Measurements from ENCODE around the gene MNT. TPM values are rescaled to one million over a fixed set of nuclear protein-coding genes. Genes with fewer than 3 reads are reported as not detected.
"Not testable (repeated sequence)": the region's sequence is repeated elsewhere in the genome, so short reads cannot be mapped to it uniquely, and the experiment has no call there.

MNT gene, protein sequence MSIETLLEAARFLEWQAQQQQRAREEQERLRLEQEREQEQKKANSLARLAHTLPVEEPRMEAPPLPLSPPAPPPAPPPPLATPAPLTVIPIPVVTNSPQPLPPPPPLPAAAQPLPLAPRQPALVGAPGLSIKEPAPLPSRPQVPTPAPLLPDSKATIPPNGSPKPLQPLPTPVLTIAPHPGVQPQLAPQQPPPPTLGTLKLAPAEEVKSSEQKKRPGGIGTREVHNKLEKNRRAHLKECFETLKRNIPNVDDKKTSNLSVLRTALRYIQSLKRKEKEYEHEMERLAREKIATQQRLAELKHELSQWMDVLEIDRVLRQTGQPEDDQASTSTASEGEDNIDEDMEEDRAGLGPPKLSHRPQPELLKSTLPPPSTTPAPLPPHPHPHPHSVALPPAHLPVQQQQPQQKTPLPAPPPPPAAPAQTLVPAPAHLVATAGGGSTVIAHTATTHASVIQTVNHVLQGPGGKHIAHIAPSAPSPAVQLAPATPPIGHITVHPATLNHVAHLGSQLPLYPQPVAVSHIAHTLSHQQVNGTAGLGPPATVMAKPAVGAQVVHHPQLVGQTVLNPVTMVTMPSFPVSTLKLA
- total RNA-seq: 10.5 TPM

DNA sequence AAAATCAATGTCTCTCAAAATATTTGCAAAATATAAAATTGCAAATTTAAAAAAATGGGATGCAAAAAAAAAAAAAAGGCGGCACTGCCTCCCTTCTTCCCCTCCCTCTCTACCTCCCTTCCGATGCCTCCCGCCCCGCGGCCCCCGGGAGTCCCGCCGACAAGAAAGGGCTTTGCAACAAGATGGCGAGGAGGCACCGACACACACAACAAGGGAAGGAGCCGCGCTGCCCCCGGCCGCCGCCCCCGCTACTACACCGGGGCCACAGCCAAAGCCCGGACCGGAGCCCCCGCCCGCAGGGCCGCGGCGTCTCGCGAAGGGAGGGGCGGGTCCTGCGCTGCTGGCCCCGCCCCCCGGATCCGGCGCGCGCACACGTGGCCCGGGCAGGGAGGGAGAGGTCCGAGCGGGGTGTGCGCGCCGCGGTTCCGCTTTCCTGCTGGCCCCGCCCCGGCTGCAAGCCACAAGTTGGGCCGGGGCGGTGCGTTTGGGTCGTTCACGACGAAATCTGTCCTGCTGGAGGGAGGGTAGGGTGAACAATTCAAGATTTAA is at the start of gene MNT:
Gene MNT (minus strand): TSS at position 184 of the 549 bp plus-strand sequence. CDS start 348 bp downstream, outside the sequence.
- peak; percentile 99 for DNase-seq

DNA sequence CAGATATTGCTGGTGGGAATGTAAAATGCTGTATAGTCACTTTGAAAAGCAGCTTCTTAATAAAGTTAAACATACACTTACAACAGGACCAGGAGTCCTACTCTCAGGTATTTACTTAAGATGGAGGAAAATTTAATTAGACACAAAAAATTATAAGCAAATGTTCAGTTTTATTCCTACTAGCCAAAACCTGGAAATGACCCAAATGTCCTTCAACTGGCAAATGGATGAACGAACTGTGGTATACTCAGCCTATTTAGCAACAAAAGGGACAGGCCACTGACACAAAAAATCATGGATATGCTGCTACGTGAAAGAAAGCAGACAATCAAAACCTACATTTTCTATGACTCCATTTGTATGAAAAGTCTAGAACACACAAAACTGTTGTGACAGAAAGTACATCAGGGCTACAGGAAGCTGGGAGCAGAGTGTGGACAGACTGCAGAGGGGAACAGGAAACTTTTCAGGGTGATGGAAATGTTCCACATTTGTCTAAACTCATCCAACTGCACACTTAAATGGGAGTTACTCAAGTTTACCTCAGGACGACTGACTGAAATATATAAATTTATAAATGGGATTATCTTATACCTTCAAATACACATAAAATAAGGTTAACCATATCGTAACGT is 49.3 kb upstream of the MNT start:
- DNase-seq: no peak

DNA sequence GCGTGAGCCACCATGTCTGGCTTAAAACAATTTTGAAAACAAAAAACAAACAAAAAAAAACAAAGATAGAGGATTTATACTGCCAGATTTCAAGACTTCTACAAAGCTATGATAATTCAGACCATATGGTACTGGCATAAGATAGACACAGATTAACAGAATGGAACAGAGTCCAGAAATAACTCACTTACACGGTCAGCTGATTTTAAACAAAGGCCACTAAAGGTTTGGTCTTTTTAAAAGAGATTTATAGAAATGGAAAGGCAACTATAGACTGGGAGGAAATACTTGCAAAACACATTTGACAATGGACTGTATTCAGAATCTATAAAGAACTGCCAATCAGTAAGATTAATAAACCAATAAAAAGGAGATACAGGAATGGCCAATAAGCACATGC is 48.6 kb upstream of the MNT start:
- peak; percentile 37 for DNase-seq

DNA sequence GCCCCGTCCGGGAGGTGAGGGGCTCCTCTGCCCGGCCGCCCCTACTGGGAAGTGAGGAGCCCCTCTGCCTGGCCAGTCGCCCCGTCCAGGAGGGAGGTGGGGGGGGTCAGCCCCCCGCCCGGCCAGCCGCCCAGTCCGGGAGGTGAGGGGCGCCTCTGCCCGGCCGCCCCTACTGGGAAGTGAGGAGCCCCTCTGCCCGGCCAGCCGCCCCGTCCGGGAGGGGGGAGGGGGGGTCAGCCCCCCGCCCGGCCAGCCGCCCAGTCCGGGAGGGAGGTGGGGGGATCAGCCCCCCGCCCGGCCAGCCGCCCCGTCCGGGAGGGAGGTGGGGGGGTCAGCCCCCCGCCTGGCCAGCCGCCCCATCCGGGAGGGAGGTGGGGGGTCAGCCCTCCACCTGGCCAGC is 46.6 kb upstream of the MNT start:
- DNase-seq: not testable (repeated sequence)

DNA sequence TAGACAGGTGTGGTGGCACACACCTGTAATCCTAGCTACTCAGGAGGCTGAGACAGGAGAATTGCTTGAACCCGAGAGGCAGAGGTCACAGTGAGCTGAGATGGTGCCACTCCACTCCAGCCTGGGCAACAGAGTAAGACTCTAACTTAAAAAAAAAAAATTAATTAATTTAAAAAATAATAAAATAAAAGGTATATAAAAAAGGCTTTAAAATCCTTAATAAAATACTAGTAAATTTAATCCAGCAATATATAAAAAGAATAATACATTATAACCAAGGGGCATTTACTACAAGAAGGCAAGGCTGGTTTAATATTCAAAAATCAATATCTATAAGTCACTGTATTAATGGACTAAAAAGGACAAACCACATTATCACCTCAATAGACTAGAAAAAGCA is 44.8 kb upstream of the MNT start:
- no peak for DNase-seq

DNA sequence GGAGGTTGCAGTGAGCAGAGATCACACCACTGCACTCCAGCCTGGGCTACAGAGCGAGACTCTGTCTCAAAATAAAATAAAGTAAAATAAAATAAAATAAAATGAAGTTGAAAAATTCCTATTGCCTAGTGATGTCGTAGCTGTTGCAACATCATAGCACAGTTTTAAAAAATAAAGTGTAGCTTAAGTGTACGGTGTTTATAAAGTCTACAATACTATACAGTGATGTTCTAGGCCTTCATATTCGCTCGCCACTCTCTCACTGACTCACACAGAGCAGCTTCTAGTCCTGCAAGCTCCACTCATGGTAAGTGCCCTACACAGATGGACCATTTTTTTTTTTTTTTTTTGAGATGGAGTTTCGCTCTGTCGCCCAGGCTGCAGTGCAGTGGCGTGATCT is 43.5 kb upstream of the MNT start:
- no peak for DNase-seq

DNA sequence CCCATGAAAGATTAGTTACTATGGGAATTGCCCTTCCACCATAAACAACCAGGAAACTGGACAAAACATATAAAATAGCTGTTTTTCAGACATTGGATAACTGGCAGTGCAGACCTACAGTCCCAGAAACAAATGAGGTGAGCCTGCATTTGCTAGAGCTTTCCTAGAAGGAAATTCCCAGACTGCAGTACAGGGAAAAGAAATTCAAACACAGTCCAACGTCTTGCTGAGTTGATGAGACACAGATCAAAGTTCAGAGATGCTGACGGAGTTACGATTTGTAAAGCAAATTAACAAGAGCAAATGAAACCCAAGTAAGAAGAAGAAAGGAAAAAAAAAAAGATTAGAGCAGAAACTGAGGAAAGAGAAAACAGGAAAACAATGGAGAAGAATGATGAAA is 41.3 kb upstream of the MNT start:
- no peak for DNase-seq

DNA sequence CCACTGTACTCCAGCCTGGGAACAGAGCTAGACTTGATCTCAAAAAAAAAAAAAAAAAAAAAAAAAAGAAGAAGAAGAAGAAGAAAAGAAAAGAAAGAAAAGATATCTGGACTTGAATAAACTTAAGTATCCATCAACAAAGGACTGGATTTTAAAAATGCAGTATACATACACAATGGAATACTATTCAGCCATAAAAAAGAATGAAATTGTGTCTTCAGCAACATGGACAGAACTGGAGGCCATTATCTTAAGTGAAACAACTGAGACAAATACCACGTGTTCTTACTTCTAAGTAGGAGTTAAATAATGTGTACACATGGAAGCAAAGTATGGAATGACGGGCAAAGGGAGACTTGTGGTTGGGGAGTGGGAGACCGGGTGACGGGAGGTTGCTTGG is 40.1 kb upstream of the MNT start:
- DNase-seq: no peak

DNA sequence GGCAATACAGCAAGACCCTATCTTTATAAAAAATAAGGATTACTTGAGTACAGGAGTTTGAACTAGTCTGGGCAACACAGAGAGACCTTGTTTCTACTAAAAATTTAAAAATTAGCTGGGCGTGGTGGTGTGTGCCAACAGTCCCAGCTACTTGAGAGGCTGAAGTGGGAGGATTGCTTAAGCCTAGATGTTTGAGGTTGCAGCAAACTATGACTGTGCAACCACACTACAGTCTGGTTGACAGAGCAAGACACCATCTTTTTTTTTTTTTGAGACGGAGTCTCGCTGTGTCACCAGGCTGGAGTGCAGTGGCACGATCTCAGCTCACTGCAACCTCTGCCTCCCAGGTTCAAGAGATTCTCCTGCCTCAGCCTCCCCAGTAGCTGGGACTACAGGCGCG is 39.1 kb upstream of the MNT start:
- not testable (repeated sequence) for DNase-seq

DNA sequence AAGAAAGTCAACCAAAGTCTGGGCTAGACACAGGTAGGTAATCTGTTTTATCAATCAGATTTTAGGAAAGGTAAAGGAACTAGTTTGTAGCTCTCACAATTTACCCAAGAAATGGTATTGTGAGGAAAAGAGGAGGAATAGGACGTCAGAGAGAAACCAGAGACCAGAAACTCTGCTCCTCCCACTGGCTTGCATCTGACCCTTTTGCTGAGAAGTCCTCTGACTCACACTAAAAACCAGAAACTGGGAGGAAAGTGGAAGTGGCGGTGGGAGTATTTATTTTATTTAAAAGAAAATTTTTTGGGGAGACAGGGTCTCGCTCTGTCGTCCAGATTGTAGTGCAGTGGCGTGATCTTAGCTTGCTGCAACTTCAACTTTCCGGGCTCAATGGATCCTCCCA is 38.0 kb upstream of the MNT start:
- no peak for DNase-seq

DNA sequence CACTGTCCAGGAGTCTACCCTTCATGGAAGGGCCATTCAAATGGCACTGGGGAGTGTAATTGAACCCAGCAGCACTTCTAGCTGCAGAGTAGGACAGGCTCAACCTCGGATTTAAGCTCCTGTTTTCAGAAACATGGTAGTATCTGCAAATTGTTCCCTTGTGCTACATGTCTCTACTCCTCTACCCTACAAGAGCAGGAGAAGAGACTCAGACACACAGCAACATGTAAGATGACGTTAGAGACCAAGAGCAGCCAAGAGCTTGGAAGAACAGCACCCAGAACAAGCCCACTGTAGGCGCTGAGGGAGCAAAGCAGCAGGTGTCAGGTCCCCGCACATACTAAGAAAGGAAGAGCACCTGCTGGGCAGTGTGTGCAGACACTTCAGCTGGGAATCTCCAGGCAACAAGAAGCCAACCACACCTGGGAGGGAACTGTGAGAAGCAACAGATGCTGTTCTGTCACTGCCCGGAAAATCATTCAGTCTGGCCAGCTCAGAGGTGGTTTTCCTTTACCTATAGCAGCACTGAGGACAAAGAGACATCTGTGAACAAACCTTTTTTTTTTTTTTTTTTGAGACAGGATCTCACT is 35.6 kb upstream of the MNT start:
- no peak for DNase-seq

DNA sequence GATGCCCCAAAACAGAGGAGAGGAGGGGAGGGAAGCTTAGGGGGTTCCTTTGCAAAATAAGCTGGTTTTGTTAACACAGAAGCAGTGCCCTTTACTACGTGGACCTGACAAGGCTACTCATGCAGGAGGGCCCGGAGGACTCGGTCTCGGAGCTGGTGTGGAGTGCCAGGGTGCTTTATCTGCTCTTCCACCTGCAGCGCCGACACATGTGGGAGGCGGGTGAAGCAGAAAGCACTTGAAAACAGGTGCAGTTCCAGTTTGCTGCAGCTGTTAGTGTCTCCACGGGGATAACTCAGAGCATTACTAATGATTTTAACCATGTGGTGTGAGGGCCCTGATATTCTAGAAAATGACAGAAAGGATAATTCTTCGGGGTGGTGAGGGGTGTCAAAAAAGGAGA is 35.0 kb upstream of the MNT start:
- no peak for DNase-seq

DNA sequence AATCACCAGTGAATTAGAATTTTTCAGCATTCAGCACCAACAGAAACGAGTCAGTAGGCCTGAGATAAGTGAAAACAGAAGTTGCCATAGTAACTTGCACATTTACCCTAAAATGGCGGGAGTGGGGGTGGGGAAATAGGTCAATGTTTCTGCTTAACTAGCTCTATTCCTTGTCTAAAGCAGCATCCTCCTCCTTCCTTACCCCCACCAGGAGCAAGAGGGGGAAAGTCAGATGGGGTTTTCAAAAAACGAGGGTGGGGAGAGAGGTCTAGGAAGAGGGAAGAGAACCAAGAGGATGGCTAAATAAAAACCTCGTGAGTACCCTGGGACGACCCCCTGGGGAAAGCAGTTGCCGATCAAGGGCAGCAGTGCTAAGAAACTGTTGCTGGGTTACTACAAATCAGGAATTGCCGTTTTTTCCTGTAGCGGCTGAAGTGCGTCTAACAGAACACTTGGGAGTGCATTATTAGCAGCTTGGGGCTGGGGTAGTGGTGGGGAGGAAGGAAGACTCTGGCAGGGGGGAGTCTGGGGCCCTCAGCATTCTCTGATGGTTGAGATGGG is 34.4 kb upstream of the MNT start:
- DNase-seq: peak; percentile 62

DNA sequence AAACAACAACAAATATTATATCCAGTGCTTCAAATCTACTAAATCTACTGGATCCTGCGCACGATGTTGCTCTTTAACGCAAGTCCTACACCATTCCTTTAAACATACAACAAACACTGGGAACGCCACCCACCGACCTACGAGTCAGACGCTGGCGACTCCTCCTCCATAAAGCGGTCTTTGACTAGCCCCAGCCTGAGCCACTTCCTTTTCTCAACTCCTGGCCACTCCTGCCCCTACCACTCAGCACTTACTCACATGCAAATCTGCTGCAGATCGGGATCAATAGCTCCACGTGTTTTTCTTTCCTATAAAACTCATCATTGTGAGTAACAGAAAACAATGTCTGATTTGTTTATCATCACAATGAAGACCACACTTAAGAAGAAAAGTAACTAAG is 32.8 kb upstream of the MNT start:
- no peak for DNase-seq

DNA sequence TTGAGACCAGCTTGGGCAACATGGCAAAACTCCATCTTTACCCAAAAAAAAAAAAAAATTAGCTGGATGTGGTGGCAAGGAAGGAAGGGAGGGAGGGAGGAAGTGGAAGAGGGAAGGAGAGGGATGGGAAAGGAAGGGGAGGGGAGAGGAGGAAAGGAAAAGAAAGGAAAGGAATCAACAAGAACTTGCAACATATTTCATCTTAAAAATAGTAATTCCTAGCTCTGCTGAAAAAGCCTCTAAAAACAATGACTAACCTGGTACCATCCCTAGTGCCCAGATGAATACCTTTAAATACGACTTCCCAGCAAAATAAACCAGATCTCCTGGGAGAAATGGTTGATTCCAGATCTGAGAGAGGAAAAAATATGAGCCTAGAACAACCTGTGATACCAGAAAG is 27.1 kb upstream of the MNT start:
- DNase-seq: no peak

DNA sequence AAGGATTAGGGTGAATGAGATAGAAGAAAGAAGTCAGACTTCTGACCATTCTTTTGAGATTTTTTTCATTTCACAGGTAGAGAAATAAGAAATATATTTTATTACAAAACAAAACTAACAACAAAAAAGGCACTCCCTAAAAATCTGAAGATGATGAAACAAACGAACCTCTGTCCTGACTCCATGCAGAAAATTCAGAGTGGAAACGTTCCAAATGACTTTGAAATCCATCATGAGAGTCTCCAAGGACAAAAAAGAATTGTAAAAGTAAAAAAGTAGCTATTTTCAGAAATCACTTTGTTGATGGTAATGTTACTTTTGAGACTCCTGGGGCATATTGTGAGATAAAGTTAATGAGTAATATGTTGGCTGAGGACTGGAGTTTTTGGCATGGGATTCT is 26.4 kb upstream of the MNT start:
- DNase-seq: no peak

DNA sequence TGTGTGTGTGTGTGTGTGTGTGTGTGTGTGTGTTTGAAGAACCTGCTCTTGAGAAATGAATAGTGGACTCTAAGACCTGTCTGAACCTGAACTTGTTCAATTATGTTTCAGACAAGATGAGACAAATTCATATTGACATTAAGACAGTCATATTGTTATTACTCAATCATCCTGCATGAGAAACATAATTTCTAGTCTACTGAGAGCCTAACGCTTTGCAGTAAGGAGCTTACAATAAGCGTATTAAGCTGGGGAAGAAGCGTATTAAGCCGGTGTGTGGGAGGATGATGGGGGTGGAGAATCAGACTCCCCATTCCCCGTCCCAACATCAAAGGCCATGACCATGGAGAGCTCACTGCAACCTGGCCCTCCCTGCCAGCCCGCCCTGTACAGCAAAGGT is 22.4 kb upstream of the MNT start:
- no peak for DNase-seq

DNA sequence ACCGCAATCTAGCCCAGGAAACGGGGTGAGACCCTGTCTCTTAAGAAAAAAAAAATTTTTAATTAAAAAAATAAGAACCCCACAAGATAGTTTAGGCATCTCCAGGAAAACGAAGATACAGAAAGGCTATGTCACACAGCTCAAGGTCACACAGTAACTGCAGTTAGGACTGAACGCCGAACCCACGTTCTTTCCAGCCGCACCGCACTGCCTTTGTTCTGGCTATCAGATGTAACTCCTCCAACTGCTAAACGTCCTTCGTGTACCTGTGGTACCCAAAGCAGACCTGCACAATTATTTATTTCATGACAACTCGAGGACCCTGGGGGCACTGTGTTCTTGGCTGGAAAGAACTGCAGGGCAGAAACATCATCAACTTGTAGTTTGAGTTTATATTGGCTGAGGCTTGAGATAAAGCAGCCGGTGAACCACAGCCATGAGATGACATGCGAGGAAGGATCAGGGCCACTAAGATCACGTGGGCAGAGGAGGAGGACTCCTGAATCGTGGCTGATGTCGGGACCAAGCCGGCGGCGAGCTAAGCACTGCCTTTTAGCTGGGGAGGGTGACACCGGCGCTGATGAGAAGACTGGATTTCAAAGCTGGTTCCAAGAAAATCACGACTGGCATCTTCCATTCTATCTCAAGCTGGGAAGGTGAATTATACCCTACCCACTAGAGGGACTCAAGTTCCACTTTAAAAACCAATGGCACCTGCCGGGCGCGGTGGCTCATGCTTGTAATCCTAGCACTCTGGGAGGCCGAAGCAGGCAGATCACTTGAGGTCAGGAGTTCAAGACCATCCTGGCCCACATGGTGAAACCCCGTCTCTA is 20.7 kb upstream of the MNT start:
- DNase-seq: no peak

DNA sequence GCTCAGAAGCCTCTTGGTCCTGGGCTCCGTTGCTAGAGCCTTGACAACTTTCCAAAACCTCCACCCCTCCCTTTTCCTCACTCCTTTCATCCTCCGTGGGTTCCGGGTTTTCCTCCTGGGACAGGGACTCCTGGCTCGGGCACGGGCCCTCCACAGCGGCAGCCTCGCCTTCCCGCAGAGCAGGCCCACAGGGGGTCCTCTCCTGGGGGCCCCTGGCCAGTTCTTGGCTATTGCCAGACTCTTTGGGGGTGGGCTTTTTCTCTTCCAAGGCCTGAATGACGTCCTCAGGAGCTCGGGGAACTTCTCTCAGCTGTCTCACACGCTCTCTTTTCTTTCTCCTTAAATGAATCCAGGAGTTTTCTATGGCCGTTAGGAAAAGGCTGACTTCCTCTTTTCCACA is 19.3 kb upstream of the MNT start:
- no peak for DNase-seq

DNA sequence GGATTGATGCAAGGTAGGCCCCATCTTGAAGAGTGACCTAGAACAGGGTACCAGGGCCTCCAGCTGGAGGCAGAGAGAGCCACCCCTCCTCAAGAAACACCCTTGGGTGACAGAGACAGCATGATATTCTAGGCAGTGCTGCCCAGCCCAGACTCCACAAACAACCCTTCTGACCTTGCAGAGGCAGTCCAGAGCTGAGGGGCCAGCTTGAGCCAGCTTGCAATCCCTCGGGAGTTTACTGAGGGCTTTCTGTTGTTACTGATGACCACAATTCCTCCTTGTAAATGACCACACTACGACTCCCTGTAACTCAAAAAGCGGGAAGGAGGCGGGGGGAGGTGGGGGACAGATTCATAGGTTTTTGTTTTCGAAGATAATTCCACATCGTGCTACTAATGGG is 18.6 kb upstream of the MNT start:
- DNase-seq: no peak

DNA sequence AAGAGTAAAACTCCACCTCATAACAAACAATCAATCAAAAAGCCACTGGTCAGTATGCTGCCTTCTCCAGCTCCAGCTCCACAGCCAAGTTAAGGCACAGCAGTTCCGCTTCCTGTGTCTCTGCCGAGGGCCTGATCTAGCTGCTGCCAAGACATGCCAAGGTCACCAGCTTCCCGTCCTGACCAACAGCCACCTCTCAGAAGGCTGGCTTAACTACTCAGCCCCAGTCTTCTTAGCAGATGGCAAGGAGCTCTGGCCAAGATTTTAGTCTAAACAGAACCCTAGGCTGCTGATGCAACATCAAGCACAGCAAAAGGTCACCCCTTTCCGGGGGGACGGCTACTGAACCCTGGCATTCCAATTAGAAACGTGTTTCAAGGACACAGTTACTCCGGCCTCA is 17.7 kb upstream of the MNT start:
- no peak for DNase-seq
